Neural cell (in vitro differentiated cells): ENCODE data around the gene SAP30L.
A peak's percentile ranks its signal among the peaks of the same experiment; 100 is the strongest.

Experiments
- CTCF ChIP-seq: fragments of 450-650 bp; IDR thresholded peaks from 2 replicates; pipeline ENCODE4 v1.5.1; 2014; ENCODE audit warnings: antibody characterized with exemption, mild to moderate bottlenecking, moderate library complexity; ENCODE audit not compliant: poor library complexity, severe bottlenecking
- EP300 ChIP-seq: fragments of 450-650 bp; conservative IDR thresholded peaks from 2 replicates; pipeline ENCODE4 v1.6.1; 2014; ENCODE audit warnings: antibody characterized with exemption, mild to moderate bottlenecking, moderate library complexity; ENCODE audit not compliant: poor library complexity, severe bottlenecking
- EZH2 ChIP-seq: fragments of 200-600, 300-800 bp; shearing (Covaris generic), sonication (generic); IDR thresholded peaks from 2 replicates; pipeline ENCODE4 v1.6.1; 2014; ENCODE audit warnings: antibody characterized with exemption, low read length, borderline replicate concordance, mild to moderate bottlenecking; ENCODE audit not compliant: insufficient read depth, poor library complexity, severe bottlenecking
- POLR2AphosphoS5 ChIP-seq: IDR thresholded peaks from 2 replicates; pipeline ENCODE4 v1.6.1; 2012
- RAD21 ChIP-seq: fragments of 450-650 bp; conservative IDR thresholded peaks from 2 replicates; pipeline ENCODE4 v1.6.1; 2014; ENCODE audit warnings: antibody characterized with exemption, mild to moderate bottlenecking, moderate library complexity

- TF ChIP-seq RAD21: no peak
- no peak for TF ChIP-seq CTCF
- no peak for TF ChIP-seq POLR2AphosphoS5
- peak; percentile 88 for TF ChIP-seq EZH2
- no peak for TF ChIP-seq EP300
Observed at GRCh38 chr5:154476354-154477205, 30.8 kb downstream of the SAP30L start.
